GM23338 (cell line): ENCODE results near the gene GRIK4.

Experiments used
- CTCF ChIP-seq, 2 experiments: fragments of 200-600 bp in 1 of 2; sonication (generic) in 1 of 2; conservative IDR thresholded peaks; 2 replicates each; pipeline versions ENCODE4 v1.5.1 to v1.6.1; 2016 to 2017; ENCODE audit warnings: antibody characterized with exemption in 2 of 2, low read depth in 2 of 2, mild to moderate bottlenecking in 2 of 2, moderate library complexity in 1 of 2
- EZH2 ChIP-seq: fragments of 200-600 bp; sonication (generic); IDR thresholded peaks from one replicate; pipeline ENCODE4 v1.8.0; 2017; ENCODE audit warnings: antibody characterized with exemption, mild to moderate bottlenecking, low read depth; ENCODE audit not compliant: unreplicated experiment
- JUNB ChIP-seq: IDR thresholded peaks from one replicate; pipeline ENCODE4 v1.6.1; 2016; ENCODE audit warnings: antibody characterized with exemption; ENCODE audit not compliant: unreplicated experiment
- POLR2AphosphoS5 ChIP-seq: IDR thresholded peaks from 2 replicates; pipeline ENCODE4 v1.6.1; 2016; ENCODE audit warnings: antibody characterized with exemption, low read depth
- STAT1 ChIP-seq: IDR thresholded peaks from one replicate; pipeline ENCODE4 v1.6.1; 2016; ENCODE audit warnings: antibody characterized with exemption; ENCODE audit not compliant: unreplicated experiment

- TF ChIP-seq CTCF (conservative IDR thresholded peaks at IDR 0.05; ENCODE audit: low read depth in 2 of 2) (no peak), EZH2 (no peak), JUNB (no peak), STAT1 (no peak), POLR2AphosphoS5 (no peak)
These were observed 9.6 kb downstream of the GRIK4 start for GRCh38 chr11:120521176-120521575.
